ENCODE measurements around the gene PPP1R1C. TPM values are rescaled to one million over a fixed set of nuclear protein-coding genes. Genes with fewer than 3 reads are reported as not detected.

Gene PPP1R1C
- total RNA-seq, 1 experiment from 2014 or later, result 2.8 TPM

DNA sequence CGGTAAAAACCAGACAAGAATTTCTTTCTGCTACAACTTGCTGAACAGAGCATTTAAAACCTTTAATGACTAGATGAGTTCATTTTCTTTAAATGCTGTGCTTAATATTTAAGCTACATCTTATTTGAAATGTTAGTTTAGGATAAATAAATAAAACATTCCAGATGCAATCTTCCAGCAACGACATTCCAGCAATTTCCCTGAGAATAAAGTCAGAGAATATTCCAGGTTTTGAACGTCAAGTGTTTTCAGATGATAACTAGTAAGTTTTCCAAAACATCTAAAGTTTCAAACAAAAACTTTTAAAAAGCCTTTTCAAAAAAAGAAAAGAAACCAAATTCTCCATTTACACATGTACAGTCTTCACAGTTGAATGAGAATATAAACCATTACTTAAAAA lies 104.8 kb downstream of the PPP1R1C start:
- TF ChIP-seq, protein P1, sequence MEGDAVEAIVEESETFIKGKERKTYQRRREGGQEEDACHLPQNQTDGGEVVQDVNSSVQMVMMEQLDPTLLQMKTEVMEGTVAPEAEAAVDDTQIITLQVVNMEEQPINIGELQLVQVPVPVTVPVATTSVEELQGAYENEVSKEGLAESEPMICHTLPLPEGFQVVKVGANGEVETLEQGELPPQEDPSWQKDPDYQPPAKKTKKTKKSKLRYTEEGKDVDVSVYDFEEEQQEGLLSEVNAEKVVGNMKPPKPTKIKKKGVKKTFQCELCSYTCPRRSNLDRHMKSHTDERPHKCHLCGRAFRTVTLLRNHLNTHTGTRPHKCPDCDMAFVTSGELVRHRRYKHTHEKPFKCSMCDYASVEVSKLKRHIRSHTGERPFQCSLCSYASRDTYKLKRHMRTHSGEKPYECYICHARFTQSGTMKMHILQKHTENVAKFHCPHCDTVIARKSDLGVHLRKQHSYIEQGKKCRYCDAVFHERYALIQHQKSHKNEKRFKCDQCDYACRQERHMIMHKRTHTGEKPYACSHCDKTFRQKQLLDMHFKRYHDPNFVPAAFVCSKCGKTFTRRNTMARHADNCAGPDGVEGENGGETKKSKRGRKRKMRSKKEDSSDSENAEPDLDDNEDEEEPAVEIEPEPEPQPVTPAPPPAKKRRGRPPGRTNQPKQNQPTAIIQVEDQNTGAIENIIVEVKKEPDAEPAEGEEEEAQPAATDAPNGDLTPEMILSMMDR (IDR thresholded peaks at IDR 0.05; ENCODE audit: insufficient read depth in 1 of 2, low read depth in 1 of 2, low read length in 1 of 2, severe bottlenecking in 1 of 2, unreplicated experiment in 1 of 2), result no peak
- no TSS peak for BruUV-seq (replicated peaks)
- Mint-ChIP-seq H3K36me3 (ENCODE audit: insufficient read depth, unreplicated experiment) (no peaks in the 10 kb centered on the region), H3K9me3 (ENCODE audit: unreplicated experiment) (no peaks in the 10 kb centered on the region), H3K4me3 (ENCODE audit: unreplicated experiment) (no peak overlapping the region), H3K4me1 (ENCODE audit: low read depth, unreplicated experiment) (no peaks in the 10 kb centered on the region), H3K27ac (ENCODE audit: unreplicated experiment) (no peak overlapping the region), H3K27me3 (ENCODE audit: insufficient read depth, unreplicated experiment) (no peaks in the 10 kb centered on the region)
- CTCF ChIA-PET, result interaction anchor here (0.6 kb wide), 1 partner anchor 353 kb away, joined by 4 read pairs; no protein-coding TSS in a partner anchor
- intact Hi-C loops (cut with micrococcal nuclease; ENCODE audit: unreplicated experiment), result no loop called here
- H3K4me1 ChIP-seq, result no peaks in the 10 kb centered on the region
- H3K27me3 ChIP-seq (replicated peaks; ENCODE audit: control insufficient read depth, insufficient read depth, low read length), result no peaks in the 10 kb centered on the region
- H3K9me3 ChIP-seq, result no peaks in the 10 kb centered on the region; the same call in 1 of the 2 replicates
- H3K4me3 ChIP-seq (ENCODE audit: low read depth, low read length), result no peak overlapping the region
- DNase-seq, result no peak
- no peaks in the 10 kb centered on the region for H3K36me3 ChIP-seq (ENCODE audit: control insufficient read depth, insufficient read depth, low read length)
- POLR2A ChIA-PET, result no interaction called here

DNA sequence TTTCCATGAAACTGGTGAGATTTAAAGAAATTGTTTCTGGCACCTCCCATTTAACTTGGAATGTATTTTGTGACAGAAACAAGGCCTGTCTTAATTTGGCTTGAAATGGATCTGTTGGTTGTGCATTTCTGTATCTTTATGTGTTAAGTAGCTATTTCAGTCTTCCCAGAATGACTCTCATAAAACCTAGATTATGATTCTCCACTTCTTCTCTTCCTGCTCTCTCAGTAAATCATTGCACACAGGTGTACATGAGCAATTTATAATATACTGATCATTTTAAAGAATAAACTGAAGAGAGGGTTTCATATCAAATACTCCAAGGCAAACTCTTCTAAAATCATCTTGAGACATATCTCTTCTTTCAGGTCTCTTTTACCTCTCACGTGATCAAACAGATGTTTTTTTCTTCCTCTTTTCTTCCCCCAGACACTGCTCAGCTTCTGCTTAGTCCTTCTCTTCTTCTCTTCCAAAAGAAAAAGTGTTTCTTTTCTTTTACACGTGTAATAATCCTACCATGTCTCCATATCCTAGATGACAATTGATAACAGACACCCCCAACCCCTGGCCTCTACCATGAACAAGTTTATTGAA lies 112.0 kb downstream of the PPP1R1C start:
- intact Hi-C loops (cut with micrococcal nuclease; ENCODE audit: unreplicated experiment), result no loop called here
- Histone ChIP-seq H3K4me3 (ENCODE audit: low read depth, low read length) (no peak overlapping the region), H3K36me3 (ENCODE audit: control insufficient read depth, insufficient read depth, low read length) (no peaks in the 10 kb centered on the region), H3K9me3 (no peaks in the 10 kb centered on the region; the same call in 1 of the 2 replicates), H3K4me1 (no peaks in the 10 kb centered on the region), H3K27me3 (replicated peaks; ENCODE audit: control insufficient read depth, insufficient read depth, low read length) (no peaks in the 10 kb centered on the region)
- Mint-ChIP-seq H3K4me3 (ENCODE audit: unreplicated experiment) (no peak overlapping the region), H3K9me3 (ENCODE audit: unreplicated experiment) (no peaks in the 10 kb centered on the region), H3K36me3 (ENCODE audit: insufficient read depth, unreplicated experiment) (no peaks in the 10 kb centered on the region), H3K27me3 (ENCODE audit: insufficient read depth, unreplicated experiment) (no peaks in the 10 kb centered on the region), H3K4me1 (ENCODE audit: low read depth, unreplicated experiment) (no peaks in the 10 kb centered on the region), H3K27ac (ENCODE audit: unreplicated experiment) (no peak overlapping the region)
- BruUV-seq (replicated peaks), result no TSS peak
- TF ChIP-seq, protein P1 (IDR thresholded peaks at IDR 0.05; ENCODE audit: insufficient read depth in 1 of 2, low read depth in 1 of 2, low read length in 1 of 2, severe bottlenecking in 1 of 2, unreplicated experiment in 1 of 2), result no peak
- no peak for DNase-seq
- CTCF ChIA-PET, result no interaction called here
- POLR2A ChIA-PET, result no interaction called here

DNA sequence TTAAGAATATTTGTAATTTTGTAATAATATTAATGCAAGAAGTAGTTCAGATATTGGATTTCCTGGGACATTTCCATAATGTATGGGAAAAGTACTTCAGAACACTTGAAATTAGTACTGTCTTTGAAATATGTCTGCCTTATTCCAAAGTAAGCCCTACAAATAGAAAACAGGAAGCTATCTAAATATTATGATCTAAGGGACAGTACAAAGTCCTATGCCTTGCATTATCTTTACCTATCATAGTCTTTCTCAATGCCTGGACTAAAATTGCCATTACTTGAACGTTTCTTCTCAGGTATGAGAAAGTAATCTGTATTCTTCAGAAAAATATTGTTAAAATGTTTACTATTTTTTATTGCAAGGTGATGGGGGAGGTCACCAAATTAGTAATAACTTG lies 113.0 kb downstream of the PPP1R1C start:
- Mint-ChIP-seq H3K4me1 (ENCODE audit: low read depth, unreplicated experiment) (no peaks in the 10 kb centered on the region), H3K4me3 (ENCODE audit: unreplicated experiment) (no peak overlapping the region), H3K9me3 (ENCODE audit: unreplicated experiment) (no peaks in the 10 kb centered on the region), H3K27me3 (ENCODE audit: insufficient read depth, unreplicated experiment) (no peaks in the 10 kb centered on the region), H3K36me3 (ENCODE audit: insufficient read depth, unreplicated experiment) (no peaks in the 10 kb centered on the region), H3K27ac (ENCODE audit: unreplicated experiment) (no peak overlapping the region)
- no peaks in the 10 kb centered on the region for H3K9me3 ChIP-seq
- CTCF ChIA-PET, result no interaction called here
- DNase-seq, result no peak
- no peaks in the 10 kb centered on the region for H3K36me3 ChIP-seq (ENCODE audit: control insufficient read depth, insufficient read depth, low read length)
- TF ChIP-seq, protein P1 (IDR thresholded peaks at IDR 0.05; ENCODE audit: insufficient read depth in 1 of 2, low read depth in 1 of 2, low read length in 1 of 2, severe bottlenecking in 1 of 2, unreplicated experiment in 1 of 2), result no peak
- no peaks in the 10 kb centered on the region for H3K4me1 ChIP-seq
- no TSS peak for BruUV-seq (replicated peaks)
- POLR2A ChIA-PET, result no interaction called here
- no peaks in the 10 kb centered on the region for H3K27me3 ChIP-seq (replicated peaks; ENCODE audit: control insufficient read depth, insufficient read depth, low read length)
- intact Hi-C loops (cut with micrococcal nuclease; ENCODE audit: unreplicated experiment), result no loop called here
- H3K4me3 ChIP-seq (ENCODE audit: low read depth, low read length), result no peak overlapping the region

Data from Caco-2 (cell line).